OCI-LY1 (cell line): ENCODE data around the gene XRCC1.

ENCODE experiments used
- H2AFZ ChIP-seq: fragments of 200-600 bp; sonication (generic), shearing (Covaris generic); 2 replicates; pipeline ENCODE4 v1.6.0; 2014; ENCODE audit warnings: antibody characterized with exemption, mild to moderate bottlenecking, low read length
- H3F3A ChIP-seq: fragments of 200-600 bp; sonication (generic), shearing (Covaris generic); 2 replicates; pipeline ENCODE4 v1.6.0; 2014; ENCODE audit warnings: mild to moderate bottlenecking, antibody characterized with exemption, low read length, moderate library complexity; ENCODE audit not compliant: insufficient read depth
- H3K27ac ChIP-seq: fragments of 200-600 bp; sonication (generic); 2 replicates; pipeline ENCODE4 v1.5.1; 2014; ENCODE audit warnings: low read length, mixed run types, mild to moderate bottlenecking, low read depth; ENCODE audit not compliant: poor library complexity, severe bottlenecking
- H3K27me3 ChIP-seq: fragments of 200-600 bp; sonication (generic); 2 replicates; pipeline ENCODE4 v1.6.0; 2014; ENCODE audit warnings: antibody characterized with exemption, mild to moderate bottlenecking, low read length, moderate library complexity; ENCODE audit not compliant: insufficient read depth
- H3K36me3 ChIP-seq: fragments of 200-600 bp; sonication (generic); 2 replicates; pipeline ENCODE4 v1.6.1; 2014; ENCODE audit warnings: mild to moderate bottlenecking, antibody characterized with exemption, low read length, moderate library complexity, mixed read lengths; ENCODE audit not compliant: insufficient read depth
- H3K4me1 ChIP-seq: fragments of 200-600 bp; sonication (generic); 2 replicates; pipeline ENCODE4 v1.5.1; 2014; ENCODE audit warnings: mild to moderate bottlenecking, low read length, moderate library complexity; ENCODE audit not compliant: insufficient read depth, severe bottlenecking
- H3K4me2 ChIP-seq: fragments of 200-600 bp; sonication (generic), shearing (Covaris generic); 2 replicates; pipeline ENCODE4 v1.6.1; 2014; ENCODE audit warnings: low read length
- H3K4me3 ChIP-seq: fragments of 200-600 bp; sonication (generic); 2 replicates; pipeline ENCODE4 v1.5.1; 2014; ENCODE audit warnings: low read length, low read depth, mild to moderate bottlenecking, mixed read lengths; ENCODE audit not compliant: poor library complexity, severe bottlenecking
- H3K79me2 ChIP-seq: fragments of 200-600 bp; shearing (Covaris generic); 2 replicates; pipeline ENCODE4 v1.6.1; 2016; ENCODE audit warnings: mixed run types, low read length, mixed read lengths; ENCODE audit not compliant: insufficient read depth
- H3K9ac ChIP-seq: fragments of 200-600 bp; sonication (generic), shearing (Covaris generic); 2 replicates; pipeline ENCODE4 v1.6.1; 2014; ENCODE audit warnings: mild to moderate bottlenecking, low read length, mixed read lengths
- H3K9me2 ChIP-seq: fragments of 200-600 bp; sonication (generic), shearing (Covaris generic); 2 replicates; pipeline ENCODE4 v1.6.1; 2014; ENCODE audit warnings: low read depth, mild to moderate bottlenecking, low read length, mixed read lengths
- H3K9me3 ChIP-seq: fragments of 200-600 bp; shearing (Covaris generic); 2 replicates; pipeline ENCODE4 v1.6.1; 2014; ENCODE audit warnings: low read length, mixed read lengths
- H4K20me1 ChIP-seq: fragments of 200-600 bp; sonication (generic), shearing (Covaris generic); 2 replicates; pipeline ENCODE4 v1.6.0; 2016; ENCODE audit warnings: mild to moderate bottlenecking, low read length; ENCODE audit not compliant: insufficient read depth
- EZH2 ChIP-seq: fragments of 200-600 bp; sonication (generic), shearing (Covaris generic); IDR thresholded peaks from 2 replicates; pipeline ENCODE4 v1.8.0; 2017; ENCODE audit warnings: borderline replicate concordance, mixed run types, mild to moderate bottlenecking, antibody characterized with exemption, low read length, moderate library complexity, mixed read lengths
- TF ChIP-seq, protein P1 (sequence below): fragments of 200-600 bp; sonication (generic), shearing (Covaris generic); IDR thresholded peaks from 2 replicates; pipeline ENCODE4 v1.5.1; 2017; ENCODE audit warnings: mild to moderate bottlenecking, antibody characterized with exemption, low read length, moderate library complexity, mixed read lengths

Gene XRCC1

DNA sequence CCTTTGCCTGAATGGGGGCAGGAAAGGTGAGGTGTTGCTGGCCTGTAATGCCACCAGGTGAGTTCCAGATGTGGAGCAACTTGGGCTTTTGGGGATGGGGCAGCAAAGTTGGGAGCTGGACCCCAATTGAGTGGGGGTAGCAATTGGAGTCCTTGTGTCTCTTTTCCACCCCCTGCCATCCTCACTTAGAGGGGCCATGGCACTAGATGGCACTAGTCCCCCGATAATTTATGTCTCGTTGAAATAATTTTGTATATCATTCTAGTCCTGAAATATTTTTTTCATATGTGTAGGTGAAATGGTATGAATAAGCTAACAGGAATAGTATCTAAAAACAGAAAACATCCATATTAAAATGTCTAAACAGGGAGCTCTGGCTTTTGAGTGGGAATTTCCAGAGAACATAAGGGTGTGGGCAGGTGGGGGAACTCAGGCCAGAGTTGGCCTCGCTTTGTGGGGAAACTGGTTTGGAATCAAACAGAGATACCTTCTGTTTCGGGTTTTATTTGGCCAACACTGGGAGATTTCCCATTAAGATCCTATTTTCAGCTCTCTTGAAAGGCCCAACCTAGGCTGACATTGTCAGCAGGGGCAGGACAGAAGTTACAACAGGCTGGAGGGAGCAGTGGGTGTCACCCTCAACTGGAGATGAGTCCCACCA is 24.4 kb upstream of the XRCC1 start:
- Histone ChIP-seq H2AFZ (no peak overlapping the region), H3K27me3 (no peaks in the 10 kb centered on the region), H3K4me2 (no peak overlapping the region), H3K4me3 (no peak overlapping the region), H3K27ac (no peak overlapping the region), H3K79me2 (peaks cover 15% of the 10 kb centered on the region), H3K4me1 (peaks cover 25% of the 10 kb centered on the region), H3F3A (no peaks in the 10 kb centered on the region), H3K9me2 (no peaks in the 10 kb centered on the region), H3K9ac (no peak overlapping the region), H4K20me1 (no peaks in the 10 kb centered on the region), H3K9me3 (no peaks in the 10 kb centered on the region), H3K36me3 (peaks cover 36% of the 10 kb centered on the region)
- TF ChIP-seq, protein P1, sequence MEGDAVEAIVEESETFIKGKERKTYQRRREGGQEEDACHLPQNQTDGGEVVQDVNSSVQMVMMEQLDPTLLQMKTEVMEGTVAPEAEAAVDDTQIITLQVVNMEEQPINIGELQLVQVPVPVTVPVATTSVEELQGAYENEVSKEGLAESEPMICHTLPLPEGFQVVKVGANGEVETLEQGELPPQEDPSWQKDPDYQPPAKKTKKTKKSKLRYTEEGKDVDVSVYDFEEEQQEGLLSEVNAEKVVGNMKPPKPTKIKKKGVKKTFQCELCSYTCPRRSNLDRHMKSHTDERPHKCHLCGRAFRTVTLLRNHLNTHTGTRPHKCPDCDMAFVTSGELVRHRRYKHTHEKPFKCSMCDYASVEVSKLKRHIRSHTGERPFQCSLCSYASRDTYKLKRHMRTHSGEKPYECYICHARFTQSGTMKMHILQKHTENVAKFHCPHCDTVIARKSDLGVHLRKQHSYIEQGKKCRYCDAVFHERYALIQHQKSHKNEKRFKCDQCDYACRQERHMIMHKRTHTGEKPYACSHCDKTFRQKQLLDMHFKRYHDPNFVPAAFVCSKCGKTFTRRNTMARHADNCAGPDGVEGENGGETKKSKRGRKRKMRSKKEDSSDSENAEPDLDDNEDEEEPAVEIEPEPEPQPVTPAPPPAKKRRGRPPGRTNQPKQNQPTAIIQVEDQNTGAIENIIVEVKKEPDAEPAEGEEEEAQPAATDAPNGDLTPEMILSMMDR: no peak; the same call in 1 of the 2 replicates
- no peak for TF ChIP-seq EZH2

DNA sequence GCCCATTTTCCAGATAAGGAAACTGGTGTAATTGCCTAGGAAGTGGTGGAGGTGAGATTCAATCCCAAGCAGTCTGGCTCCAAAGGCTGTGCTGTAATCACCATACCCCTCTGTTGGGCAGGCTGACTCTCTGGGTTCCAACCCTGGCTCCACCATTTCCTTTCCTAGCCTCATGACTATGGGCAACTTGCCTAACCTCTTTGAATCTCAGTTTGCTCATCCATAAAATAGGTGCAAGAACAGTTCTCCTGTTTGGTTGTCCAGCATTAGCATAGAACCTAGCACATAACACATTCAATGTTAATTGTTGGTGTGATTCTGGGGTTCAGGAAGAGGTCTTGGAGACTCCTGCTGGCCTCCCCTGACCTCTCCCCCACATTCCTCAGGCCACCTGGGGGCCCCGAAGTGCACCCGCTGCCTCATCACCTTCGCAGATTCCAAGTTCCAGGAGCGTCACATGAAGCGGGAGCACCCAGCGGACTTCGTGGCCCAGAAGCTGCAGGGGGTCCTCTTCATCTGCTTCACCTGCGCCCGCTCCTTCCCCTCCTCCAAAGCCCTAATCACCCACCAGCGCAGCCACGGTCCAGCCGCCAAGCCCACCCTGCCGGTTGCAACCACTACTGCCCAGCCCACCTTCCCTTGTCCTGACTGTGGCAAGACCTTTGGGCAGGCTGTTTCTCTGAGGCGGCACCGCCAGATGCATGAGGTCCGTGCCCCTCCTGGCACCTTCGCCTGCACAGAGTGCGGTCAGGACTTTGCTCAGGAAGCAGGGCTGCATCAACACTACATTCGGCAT is 23.3 kb upstream of the XRCC1 start:
- Histone ChIP-seq H3K36me3 (peaks cover 42% of the 10 kb centered on the region), H3K4me3 (peak overlapping the region; percentile 94), H3K9ac (peak overlapping the region; percentile 94; the same call in 1 of the 2 replicates), H3F3A (no peaks in the 10 kb centered on the region), H3K4me2 (peak overlapping the region; percentile 100; the same call in 1 of the 2 replicates), H3K27ac (no peak overlapping the region), H3K4me1 (peaks cover 25% of the 10 kb centered on the region), H3K9me2 (no peaks in the 10 kb centered on the region), H3K9me3 (no peaks in the 10 kb centered on the region), H4K20me1 (no peaks in the 10 kb centered on the region), H3K79me2 (peaks cover 15% of the 10 kb centered on the region), H2AFZ (no peak overlapping the region), H3K27me3 (no peaks in the 10 kb centered on the region)
- TF ChIP-seq, protein P1: no peak
- TF ChIP-seq EZH2: no peak

- Histone ChIP-seq H3K4me3 (peak overlapping the region; percentile 94), H3F3A (no peaks in the 10 kb centered on the region), H2AFZ (no peak overlapping the region), H3K9ac (peak overlapping the region; percentile 94; the same call in 1 of the 2 replicates), H3K27ac (peak overlapping the region; percentile 77), H3K4me2 (peak overlapping the region; percentile 100), H3K36me3 (peaks cover 46% of the 10 kb centered on the region), H4K20me1 (no peaks in the 10 kb centered on the region), H3K27me3 (no peaks in the 10 kb centered on the region), H3K79me2 (peaks cover 15% of the 10 kb centered on the region), H3K4me1 (peaks cover 25% of the 10 kb centered on the region), H3K9me2 (no peaks in the 10 kb centered on the region), H3K9me3 (no peaks in the 10 kb centered on the region)
- no peak for TF ChIP-seq EZH2
- TF ChIP-seq, protein P1: no peak
Observed at GRCh38 chr19:43597876-43598275, 22.5 kb upstream of the XRCC1 start.
